ENCODE results near the gene ETF1. TPM values are rescaled to one million over a fixed set of nuclear protein-coding genes. Genes with fewer than 3 reads are reported as not detected.

ETF1 gene
- total and polyA plus RNA-seq, 7 experiments from 2014 or later, result 19.0 to 137 (median 43.1) TPM

DNA sequence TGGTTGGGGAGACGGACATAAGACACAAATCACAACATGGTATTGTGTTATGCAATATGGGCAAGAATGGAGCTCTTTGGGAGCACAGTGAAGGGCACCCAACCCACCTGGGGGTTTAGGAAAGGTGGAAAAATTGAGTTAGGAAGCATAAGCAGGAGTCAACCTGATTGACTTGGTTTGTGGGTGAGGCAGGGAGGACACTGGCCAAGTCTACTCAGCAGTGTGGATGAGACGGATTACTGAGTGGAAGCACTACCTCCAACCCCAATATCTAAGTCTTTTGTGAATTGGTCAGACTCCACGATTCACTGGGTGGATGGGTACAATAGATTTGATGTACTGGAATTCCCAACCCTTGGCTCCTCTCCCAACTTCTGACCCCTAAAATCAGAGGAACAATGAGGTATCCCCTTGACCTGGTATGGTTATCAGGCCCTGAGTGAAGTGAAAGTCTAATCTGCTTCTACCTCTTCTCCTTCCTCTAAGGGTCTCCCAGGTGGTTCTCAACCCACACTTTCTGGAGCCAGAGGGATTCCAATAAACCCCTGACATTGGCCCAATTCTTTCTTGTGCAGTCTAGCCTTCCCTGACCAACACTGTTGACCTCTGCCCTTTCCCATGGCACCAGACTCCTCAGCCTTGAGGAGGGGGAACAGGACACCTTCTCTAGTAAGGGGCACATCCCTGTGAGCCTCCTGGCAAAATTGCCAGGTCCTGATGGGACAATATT lies 72.5 kb downstream of the ETF1 start:
- ATAC-seq (peak; percentile 10), DNase-seq (no peak)
- no peaks in the 10 kb centered on the region for H3K9me3 ChIP-seq (ENCODE audit: control insufficient read depth in 2 of 3, low read length in 3 of 3)
- peaks cover 17 to 26% (median 26%) of the 10 kb centered on the region in 7 donors for H3K4me1 Mint-ChIP-seq
- H3K36me3 ChIP-seq (ENCODE audit: control insufficient read depth in 2 of 3, insufficient read depth in 3 of 3, low read length in 3 of 3), result peaks cover 0 to 2% (median 0%) of the 10 kb centered on the region in 3 experiments
- ChIA-PET POLR2A (interaction anchor here (1.7 kb wide), 1 partner anchor 133 kb away, joined by 4 read pairs; no protein-coding TSS in a partner anchor), CTCF (no interaction called here)
- peak overlapping the region in 4 of 9 donors; percentile 32 to 79 (median 68) for H3K27ac Mint-ChIP-seq
- peaks cover 10 to 22% of the 10 kb centered on the region in 2 donors for H3K4me1 ChIP-seq (ENCODE audit: control insufficient read depth in 2 of 2, insufficient read depth in 2 of 2, low read length in 2 of 2)
- no peak overlapping the region for H3K27ac ChIP-seq (ENCODE audit: low read depth, low read length)
- H3K27me3 ChIP-seq (ENCODE audit: control insufficient read depth in 2 of 2, insufficient read depth in 2 of 2, low read length in 2 of 2), result no peaks in the 10 kb centered on the region
- H3K9me3 Mint-ChIP-seq, result peaks cover 0 to 1% (median 0%) of the 10 kb centered on the region in 11 donors
- intact Hi-C loops (cut with micrococcal nuclease), result no loop called here
- peaks cover 0 to 29% (median 0%) of the 10 kb centered on the region in 5 donors for H3K27me3 Mint-ChIP-seq
- no peak overlapping the region for H3K4me3 ChIP-seq (ENCODE audit: low read length)
- H3K4me3 Mint-ChIP-seq, result no peak overlapping the region
- peaks cover 0 to 19% (median 17%) of the 10 kb centered on the region in 5 donors for H3K36me3 Mint-ChIP-seq

DNA sequence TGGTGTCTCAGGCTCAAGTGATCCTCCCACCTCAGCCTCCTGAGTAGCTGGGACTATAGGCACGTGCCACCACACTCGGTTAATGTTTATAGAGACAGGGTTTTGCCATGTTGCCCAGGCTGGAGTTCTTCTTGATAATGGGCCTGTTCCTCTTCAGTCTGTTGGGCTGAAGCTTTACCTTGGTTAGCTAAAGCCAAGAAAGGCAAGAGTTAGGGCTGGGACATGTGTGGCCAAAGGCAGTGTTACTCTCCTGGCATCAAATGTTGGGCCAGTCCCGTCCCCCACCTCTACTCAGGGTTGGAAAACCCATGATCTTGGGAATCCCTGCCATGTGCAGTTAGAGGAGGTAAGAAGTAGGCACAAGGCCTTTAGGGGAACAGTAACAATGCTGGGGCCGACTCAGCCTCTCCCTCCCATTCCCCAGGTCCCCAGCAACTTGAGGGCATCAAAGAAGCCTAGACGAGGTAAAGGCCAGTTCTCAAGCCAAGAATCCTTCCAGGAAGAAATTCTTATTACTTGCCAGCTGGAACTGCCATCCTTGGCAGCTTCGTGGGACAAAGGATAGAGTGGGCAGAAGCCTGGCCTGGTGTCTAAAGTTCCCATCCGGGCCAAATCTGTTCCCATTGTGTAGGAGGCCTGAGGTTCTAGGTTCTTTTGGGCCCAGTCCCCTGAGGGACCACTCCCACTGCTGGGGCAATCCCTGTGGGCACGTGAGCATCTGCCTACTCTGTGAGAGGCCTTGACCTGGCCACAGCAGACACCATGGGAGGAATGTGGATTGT lies 73.3 kb downstream of the ETF1 start:
- no peaks in the 10 kb centered on the region for H3K27me3 ChIP-seq (ENCODE audit: control insufficient read depth in 2 of 2, insufficient read depth in 2 of 2, low read length in 2 of 2)
- ChIA-PET CTCF (no interaction called here), POLR2A (no interaction called here)
- peaks cover 0 to 29% (median 0%) of the 10 kb centered on the region in 5 donors for H3K27me3 Mint-ChIP-seq
- DNase-seq (no peak), ATAC-seq (no peak)
- peaks cover 17 to 26% (median 26%) of the 10 kb centered on the region in 7 donors for H3K4me1 Mint-ChIP-seq
- intact Hi-C loops (cut with micrococcal nuclease), result loop anchor here (5.0 to 10.0 kb wide), 4 partner anchors 435 to 1645 kb away; partner anchors contain the start of genes FAM13B (in 1 of the 2), PROB1 (in 1 of the 2), PURA (in 1 of the 2) and UBE2D2 (in 1 of the 2)
- H3K36me3 ChIP-seq (ENCODE audit: control insufficient read depth in 2 of 3, insufficient read depth in 3 of 3, low read length in 3 of 3), result peaks cover 0 to 7% (median 0%) of the 10 kb centered on the region in 3 experiments
- peak overlapping the region in 5 of 9 donors; percentile 15 to 59 (median 21) for H3K27ac Mint-ChIP-seq
- no peaks in the 10 kb centered on the region for H3K9me3 ChIP-seq (ENCODE audit: control insufficient read depth in 2 of 3, low read length in 3 of 3)
- H3K4me3 Mint-ChIP-seq, result peak overlapping the region in 1 of 10 donors; percentile 25
- H3K36me3 Mint-ChIP-seq, result peaks cover 0 to 19% (median 17%) of the 10 kb centered on the region in 5 donors
- peaks cover 10 to 22% of the 10 kb centered on the region in 2 donors for H3K4me1 ChIP-seq (ENCODE audit: control insufficient read depth in 2 of 2, insufficient read depth in 2 of 2, low read length in 2 of 2)
- H3K27ac ChIP-seq (ENCODE audit: low read depth, low read length), result no peak overlapping the region
- H3K9me3 Mint-ChIP-seq, result peaks cover 0 to 2% (median 0%) of the 10 kb centered on the region in 11 donors
- H3K4me3 ChIP-seq (ENCODE audit: low read length), result no peak overlapping the region

GRCh38 chr5:138468966-138469539 lies 74.0 kb downstream of the ETF1 start:
- Histone ChIP-seq H3K4me3 (ENCODE audit: low read length) (no peak overlapping the region), H3K27me3 (ENCODE audit: control insufficient read depth in 2 of 2, insufficient read depth in 2 of 2, low read length in 2 of 2) (no peaks in the 10 kb centered on the region), H3K36me3 (ENCODE audit: control insufficient read depth in 2 of 3, insufficient read depth in 3 of 3, low read length in 3 of 3) (peaks cover 0 to 8% (median 0%) of the 10 kb centered on the region in 3 experiments), H3K4me1 (ENCODE audit: control insufficient read depth in 2 of 2, insufficient read depth in 2 of 2, low read length in 2 of 2) (peaks cover 10 to 22% of the 10 kb centered on the region in 2 donors), H3K9me3 (ENCODE audit: control insufficient read depth in 2 of 3, low read length in 3 of 3) (no peaks in the 10 kb centered on the region), H3K27ac (ENCODE audit: low read depth, low read length) (no peak overlapping the region)
- H3K36me3 Mint-ChIP-seq, result peaks cover 0 to 19% (median 17%) of the 10 kb centered on the region in 5 donors
- ChIA-PET CTCF (no interaction called here), POLR2A (no interaction called here)
- peaks cover 0 to 2% (median 0%) of the 10 kb centered on the region in 11 donors for H3K9me3 Mint-ChIP-seq
- ATAC-seq, result no peak
- no peak for DNase-seq
- H3K27ac Mint-ChIP-seq, result peak overlapping the region in 6 of 9 donors; percentile 15 to 59 (median 28)
- peaks cover 0 to 28% (median 0%) of the 10 kb centered on the region in 5 donors for H3K27me3 Mint-ChIP-seq
- H3K4me1 Mint-ChIP-seq, result peaks cover 17 to 26% (median 26%) of the 10 kb centered on the region in 7 donors
- intact Hi-C loops (cut with micrococcal nuclease), result loop anchor here (5.0 to 10.0 kb wide), 4 partner anchors 434 to 1646 kb away; partner anchors contain the start of genes FAM13B (in 1 of the 2), PROB1 (in 1 of the 2), PURA (in 1 of the 2) and UBE2D2 (in 1 of the 2)
- H3K4me3 Mint-ChIP-seq, result peak overlapping the region in 5 of 10 donors; percentile 12 to 90 (median 39)

GRCh38 chr5:138468133-138468965 lies 74.7 kb downstream of the ETF1 start:
- no peak for DNase-seq
- H3K4me3 ChIP-seq (ENCODE audit: low read length), result no peak overlapping the region
- intact Hi-C loops (cut with micrococcal nuclease), result loop anchor here (5.0 to 10.0 kb wide), 4 partner anchors 434 to 1646 kb away; partner anchors contain the start of genes FAM13B (in 1 of the 2), PROB1 (in 1 of the 2), PURA (in 1 of the 2) and UBE2D2 (in 1 of the 2)
- no peaks in the 10 kb centered on the region for H3K27me3 ChIP-seq (ENCODE audit: control insufficient read depth in 2 of 2, insufficient read depth in 2 of 2, low read length in 2 of 2)
- CTCF ChIA-PET, result no interaction called here
- Mint-ChIP-seq H3K27me3 (peaks cover 0 to 26% (median 0%) of the 10 kb centered on the region in 5 donors), H3K9me3 (peaks cover 0 to 2% (median 0%) of the 10 kb centered on the region in 11 donors), H3K4me3 (peak overlapping the region; percentile 40 to 93 (median 88)), H3K36me3 (peaks cover 0 to 19% (median 17%) of the 10 kb centered on the region in 5 donors), H3K27ac (peak overlapping the region in 5 of 9 donors; percentile 14 to 91 (median 41)), H3K4me1 (peaks cover 17 to 26% (median 26%) of the 10 kb centered on the region in 7 donors)
- peaks cover 15 to 26% of the 10 kb centered on the region in 2 donors for H3K4me1 ChIP-seq (ENCODE audit: control insufficient read depth in 2 of 2, insufficient read depth in 2 of 2, low read length in 2 of 2)
- no peak for ATAC-seq
- no peaks in the 10 kb centered on the region for H3K9me3 ChIP-seq (ENCODE audit: control insufficient read depth in 2 of 3, low read length in 3 of 3)
- peaks cover 0 to 8% (median 0%) of the 10 kb centered on the region in 3 experiments for H3K36me3 ChIP-seq (ENCODE audit: control insufficient read depth in 2 of 3, insufficient read depth in 3 of 3, low read length in 3 of 3)
- POLR2A ChIA-PET, result interaction anchor here (0.8 kb wide), 1 partner anchor 389 kb away, joined by 5 read pairs; no protein-coding TSS in a partner anchor
- H3K27ac ChIP-seq (ENCODE audit: low read depth, low read length), result no peak overlapping the region

GRCh38 chr5:138467711-138468132 lies 75.3 kb downstream of the ETF1 start:
- no peak overlapping the region for H3K4me3 ChIP-seq (ENCODE audit: low read length)
- peak overlapping the region; percentile 78 to 93 (median 89) for H3K4me3 Mint-ChIP-seq
- no peaks in the 10 kb centered on the region for H3K9me3 ChIP-seq (ENCODE audit: control insufficient read depth in 2 of 3, low read length in 3 of 3)
- H3K36me3 Mint-ChIP-seq, result peaks cover 0 to 19% (median 17%) of the 10 kb centered on the region in 5 donors
- POLR2A ChIA-PET, result interaction anchor here (0.6 to 0.8 kb wide), 2 partner anchors 25 to 388 kb away, joined by 3 to 5 read pairs; no protein-coding TSS in a partner anchor
- intact Hi-C loops (cut with micrococcal nuclease), result loop anchor here (5.0 to 10.0 kb wide), 4 partner anchors 433 to 1647 kb away; partner anchors contain the start of genes FAM13B (in 1 of the 2), PROB1 (in 1 of the 2), PURA (in 1 of the 2) and UBE2D2 (in 1 of the 2)
- H3K27me3 ChIP-seq (ENCODE audit: control insufficient read depth in 2 of 2, insufficient read depth in 2 of 2, low read length in 2 of 2), result no peaks in the 10 kb centered on the region
- H3K27ac Mint-ChIP-seq, result peak overlapping the region in 6 of 9 donors; percentile 34 to 91 (median 74)
- H3K9me3 Mint-ChIP-seq, result peaks cover 0 to 2% (median 0%) of the 10 kb centered on the region in 11 donors
- H3K4me1 ChIP-seq (ENCODE audit: control insufficient read depth in 2 of 2, insufficient read depth in 2 of 2, low read length in 2 of 2), result peaks cover 17 to 29% of the 10 kb centered on the region in 2 donors
- CTCF ChIA-PET, result no interaction called here
- peaks cover 0 to 25% (median 0%) of the 10 kb centered on the region in 5 donors for H3K27me3 Mint-ChIP-seq
- ATAC-seq (no peak), DNase-seq (no peak)
- H3K27ac ChIP-seq (ENCODE audit: low read depth, low read length), result no peak overlapping the region
- peaks cover 17 to 26% (median 26%) of the 10 kb centered on the region in 7 donors for H3K4me1 Mint-ChIP-seq
- peaks cover 0 to 8% (median 0%) of the 10 kb centered on the region in 3 experiments for H3K36me3 ChIP-seq (ENCODE audit: control insufficient read depth in 2 of 3, insufficient read depth in 3 of 3, low read length in 3 of 3)

Data from naive thymus-derived CD4-positive, alpha-beta T cell (primary cell).